ENCODE data around the gene NPVF. TPM values are rescaled to one million over a fixed set of nuclear protein-coding genes. Genes with fewer than 3 reads are reported as not detected.

NPVF gene
- total RNA-seq: not detected

- Histone ChIP-seq H3K27ac (no peak within 1 kb of the TSS), H3K27me3 (peaks cover 0 to 8% (median 0%) of the 10 kb centered on the region in 4 donors), H3K36me3 (no peaks in the 10 kb centered on the region), H3K4me3 (no peak within 1 kb of the TSS), H3K4me1 (no peaks in the 10 kb centered on the region), H3K9me3 (no peaks in the 10 kb centered on the region)
- intact Hi-C loops (cut with DNase I): no loop called here
- DNase-seq: no peak
- no peak for TF ChIP-seq POLR2A (IDR thresholded peaks at IDR 0.05)
- TF ChIP-seq CTCF (IDR thresholded peaks at IDR 0.05): no peak
- 56 to 75% methylated on average over 1 of the region's 1 CpG for WGBS, 2 donors
Measured at GRCh38 chr7:25228386-25228785, at the start of gene NPVF. NPVF (minus strand) TSS chr7:25228486; CDS start chr7:25228439, 47 bp downstream.

- TF ChIP-seq POLR2A (IDR thresholded peaks at IDR 0.05) (no peak), CTCF (IDR thresholded peaks at IDR 0.05) (no peak)
- Histone ChIP-seq H3K9me3 (no peaks in the 10 kb centered on the region), H3K27ac (no peak overlapping the region), H3K4me3 (no peak overlapping the region), H3K36me3 (no peaks in the 10 kb centered on the region), H3K27me3 (no peaks in the 10 kb centered on the region), H3K4me1 (no peaks in the 10 kb centered on the region)
- intact Hi-C loops (cut with DNase I): no loop called here
- DNase-seq: no peak
- WGBS, 2 donors: 49 to 64% methylated on average over 3 of the region's 3 CpGs
Measured at GRCh38 chr7:25272265-25272664, 44.0 kb upstream of the NPVF start.

- TF ChIP-seq POLR2A (IDR thresholded peaks at IDR 0.05) (no peak), CTCF (IDR thresholded peaks at IDR 0.05) (no peak)
- H3K4me3 ChIP-seq: no peak overlapping the region
- DNase-seq: no peak
- 40 to 49% methylated on average over 1 to 5 of the region's 5 CpGs for WGBS, 2 donors
- H3K4me1 ChIP-seq: peaks cover 0 to 10% (median 0%) of the 10 kb centered on the region in 3 donors
- H3K9me3 ChIP-seq: no peaks in the 10 kb centered on the region
- H3K27me3 ChIP-seq: no peaks in the 10 kb centered on the region
- intact Hi-C loops (cut with DNase I): no loop called here
- H3K36me3 ChIP-seq: no peaks in the 10 kb centered on the region
- H3K27ac ChIP-seq: no peak overlapping the region
Measured at GRCh38 chr7:25263337-25263736, 35.1 kb upstream of the NPVF start.

- H3K4me3 ChIP-seq: no peak overlapping the region
- peaks cover 0 to 10% (median 0%) of the 10 kb centered on the region in 3 donors for H3K4me1 ChIP-seq
- WGBS, 2 donors: 77 to 81% methylated on average over 3 to 4 of the region's 4 CpGs
- H3K27ac ChIP-seq: no peak overlapping the region
- no peaks in the 10 kb centered on the region for H3K27me3 ChIP-seq
- intact Hi-C loops (cut with DNase I): no loop called here
- H3K9me3 ChIP-seq: no peaks in the 10 kb centered on the region
- no peaks in the 10 kb centered on the region for H3K36me3 ChIP-seq
- DNase-seq: no peak
- TF ChIP-seq POLR2A (IDR thresholded peaks at IDR 0.05): no peak
- TF ChIP-seq CTCF (IDR thresholded peaks at IDR 0.05): no peak
Measured at GRCh38 chr7:25262586-25262985, 34.3 kb upstream of the NPVF start.

- H3K4me3 ChIP-seq: no peak overlapping the region
- no peaks in the 10 kb centered on the region for H3K27me3 ChIP-seq
- peaks cover 0 to 10% (median 0%) of the 10 kb centered on the region in 3 donors for H3K4me1 ChIP-seq
- WGBS, 2 donors: 57 to 74% methylated on average over 4 of the region's 4 CpGs
- no peak overlapping the region for H3K27ac ChIP-seq
- intact Hi-C loops (cut with DNase I): loop anchor here (2.0 kb wide), 1 partner anchor 125 kb away; no protein-coding TSS in a partner anchor
- H3K36me3 ChIP-seq: no peaks in the 10 kb centered on the region
- TF ChIP-seq CTCF (IDR thresholded peaks at IDR 0.05) (no peak), POLR2A (IDR thresholded peaks at IDR 0.05) (no peak)
- H3K9me3 ChIP-seq: no peaks in the 10 kb centered on the region
- DNase-seq: no peak
Measured at GRCh38 chr7:25261545-25262140, 33.4 kb upstream of the NPVF start.

Measured in esophagus squamous epithelium (tissue), 5 donors.